Anterior cingulate cortex (tissue), 58 donors: ENCODE measurements around the gene TSSK1B.
"Not testable (repeated sequence)": the region's sequence is repeated elsewhere in the genome, so short reads cannot be mapped to it uniquely, and the experiment has no call there.

ENCODE experiments used
- DNase-seq, 58 donors: peaks; one replicate each; lab custom pipeline; 2025; lab: John Stamatoyannopoulos, UW

TSSK1B gene

GRCh38 chr5:113404269-113404668 lies 30.5 kb downstream of the TSSK1B start:
- no peak for DNase-seq

GRCh38 chr5:113397986-113398385 lies 36.8 kb downstream of the TSSK1B start:
- DNase-seq = not testable (repeated sequence)

- no peak for DNase-seq
These were observed 37.7 kb downstream of the TSSK1B start for GRCh38 chr5:113397046-113397445.

GRCh38 chr5:113394658-113395057 lies 40.1 kb downstream of the TSSK1B start:
- DNase-seq = no peak

GRCh38 chr5:113390224-113390623 lies 44.6 kb downstream of the TSSK1B start:
- no peak for DNase-seq

- DNase-seq = no peak
These were observed 45.7 kb downstream of the TSSK1B start for GRCh38 chr5:113389116-113389515.

GRCh38 chr5:113387844-113388243 lies 46.9 kb downstream of the TSSK1B start:
- no peak for DNase-seq

- no peak for DNase-seq
These were observed 50.0 kb downstream of the TSSK1B start for GRCh38 chr5:113384782-113385285.

- no peak for DNase-seq
These were observed 52.1 kb downstream of the TSSK1B start for GRCh38 chr5:113382731-113383130.
